ENCODE results near the gene TMEM218. TPM values are rescaled to one million over a fixed set of nuclear protein-coding genes. Genes with fewer than 3 reads are reported as not detected.

TMEM218 gene
- total RNA-seq, 1 experiment from 2014 or later: 14.5 TPM

DNA sequence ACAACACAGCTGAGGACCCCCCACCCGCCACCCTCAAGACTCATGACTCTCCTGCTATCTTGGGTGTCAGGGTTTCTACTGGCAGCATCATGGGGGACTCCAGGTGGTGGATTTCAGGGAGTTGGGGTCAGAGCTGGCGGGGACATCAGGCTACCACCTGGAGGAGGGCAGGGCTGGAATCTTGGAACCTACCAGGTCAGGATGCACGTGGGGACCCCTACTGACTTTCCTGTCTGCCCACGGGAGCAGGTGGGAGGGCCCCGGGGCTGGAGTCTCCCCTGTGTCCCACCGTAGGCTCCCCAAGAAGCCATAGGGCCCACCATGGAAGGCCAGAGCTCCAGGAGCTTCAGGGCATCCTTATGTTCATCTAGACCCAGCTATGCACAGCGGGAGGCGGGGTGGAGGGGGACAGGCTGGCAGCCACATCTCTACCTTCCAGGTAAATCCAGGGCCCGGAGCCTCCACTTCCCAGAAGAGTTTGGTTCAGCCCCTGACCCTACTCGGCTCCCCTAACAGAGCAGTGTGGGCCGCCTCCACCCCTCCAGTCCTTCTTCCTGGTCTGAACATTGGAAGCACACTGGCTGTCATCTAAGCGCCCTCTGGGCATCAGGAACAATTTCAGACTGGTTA is 38.4 kb downstream of the TMEM218 start:
- Mint-ChIP-seq H3K36me3 (ENCODE audit: insufficient read depth, unreplicated experiment) (no peaks in the 10 kb centered on the region), H3K9me3 (ENCODE audit: low read depth, unreplicated experiment) (no peaks in the 10 kb centered on the region), H3K4me1 (ENCODE audit: low read depth, unreplicated experiment) (peaks cover 26% of the 10 kb centered on the region), H3K4me3 (ENCODE audit: low read depth, unreplicated experiment) (no peak overlapping the region), H3K27ac (ENCODE audit: unreplicated experiment) (no peak overlapping the region), H3K27me3 (ENCODE audit: unreplicated experiment) (no peaks in the 10 kb centered on the region)
- intact Hi-C loops (cut with micrococcal nuclease; ENCODE audit: unreplicated experiment): no loop called here
- TF ChIP-seq, protein P1, sequence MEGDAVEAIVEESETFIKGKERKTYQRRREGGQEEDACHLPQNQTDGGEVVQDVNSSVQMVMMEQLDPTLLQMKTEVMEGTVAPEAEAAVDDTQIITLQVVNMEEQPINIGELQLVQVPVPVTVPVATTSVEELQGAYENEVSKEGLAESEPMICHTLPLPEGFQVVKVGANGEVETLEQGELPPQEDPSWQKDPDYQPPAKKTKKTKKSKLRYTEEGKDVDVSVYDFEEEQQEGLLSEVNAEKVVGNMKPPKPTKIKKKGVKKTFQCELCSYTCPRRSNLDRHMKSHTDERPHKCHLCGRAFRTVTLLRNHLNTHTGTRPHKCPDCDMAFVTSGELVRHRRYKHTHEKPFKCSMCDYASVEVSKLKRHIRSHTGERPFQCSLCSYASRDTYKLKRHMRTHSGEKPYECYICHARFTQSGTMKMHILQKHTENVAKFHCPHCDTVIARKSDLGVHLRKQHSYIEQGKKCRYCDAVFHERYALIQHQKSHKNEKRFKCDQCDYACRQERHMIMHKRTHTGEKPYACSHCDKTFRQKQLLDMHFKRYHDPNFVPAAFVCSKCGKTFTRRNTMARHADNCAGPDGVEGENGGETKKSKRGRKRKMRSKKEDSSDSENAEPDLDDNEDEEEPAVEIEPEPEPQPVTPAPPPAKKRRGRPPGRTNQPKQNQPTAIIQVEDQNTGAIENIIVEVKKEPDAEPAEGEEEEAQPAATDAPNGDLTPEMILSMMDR (IDR thresholded peaks at IDR 0.05; ENCODE audit: unreplicated experiment): no peak
- DNase-seq: no peak
- BruUV-seq (replicated peaks): no TSS peak
- CTCF ChIA-PET: no interaction called here

GRCh38 chr11:125072218-125072960 is 39.0 kb downstream of the TMEM218 start:
- no TSS peak for BruUV-seq (replicated peaks)
- TF ChIP-seq, protein P1 (IDR thresholded peaks at IDR 0.05; ENCODE audit: unreplicated experiment): no peak
- H3K4me3 Mint-ChIP-seq (ENCODE audit: low read depth, unreplicated experiment): no peak overlapping the region
- H3K27me3 Mint-ChIP-seq (ENCODE audit: unreplicated experiment): no peaks in the 10 kb centered on the region
- no peak overlapping the region for H3K27ac Mint-ChIP-seq (ENCODE audit: unreplicated experiment)
- peaks cover 26% of the 10 kb centered on the region for H3K4me1 Mint-ChIP-seq (ENCODE audit: low read depth, unreplicated experiment)
- no peaks in the 10 kb centered on the region for H3K9me3 Mint-ChIP-seq (ENCODE audit: low read depth, unreplicated experiment)
- no peak for DNase-seq
- H3K36me3 Mint-ChIP-seq (ENCODE audit: insufficient read depth, unreplicated experiment): no peaks in the 10 kb centered on the region
- CTCF ChIA-PET: interaction anchor here (0.6 kb wide), 1 partner anchor 186 kb away, joined by 4 read pairs; no protein-coding TSS in a partner anchor
- intact Hi-C loops (cut with micrococcal nuclease; ENCODE audit: unreplicated experiment): no loop called here

DNA sequence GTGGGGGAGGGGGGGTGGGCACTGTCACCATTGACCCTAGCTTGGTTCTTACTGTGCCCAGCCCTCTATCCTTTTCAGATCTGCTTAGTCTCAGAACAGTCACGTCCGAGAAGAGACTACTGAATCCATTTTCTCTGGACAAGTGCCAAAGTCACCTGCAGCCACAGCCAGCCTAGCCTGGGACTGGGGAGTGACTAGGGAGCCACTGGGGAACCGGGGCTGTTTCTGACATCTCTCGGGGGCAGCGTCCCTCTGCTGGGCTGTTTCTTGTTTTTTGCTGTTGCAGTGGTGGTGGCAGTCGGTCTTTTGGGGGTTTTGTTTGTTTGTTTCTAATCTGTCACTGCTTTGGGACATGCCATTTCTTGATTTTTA is 39.6 kb downstream of the TMEM218 start:
- TF ChIP-seq, protein P1 (IDR thresholded peaks at IDR 0.05; ENCODE audit: unreplicated experiment): no peak
- H3K9me3 Mint-ChIP-seq (ENCODE audit: low read depth, unreplicated experiment): no peaks in the 10 kb centered on the region
- BruUV-seq (replicated peaks): no TSS peak
- H3K4me1 Mint-ChIP-seq (ENCODE audit: low read depth, unreplicated experiment): peaks cover 26% of the 10 kb centered on the region
- no peak for DNase-seq
- H3K27me3 Mint-ChIP-seq (ENCODE audit: unreplicated experiment): no peaks in the 10 kb centered on the region
- CTCF ChIA-PET: interaction anchor here (0.6 kb wide), 1 partner anchor 185 kb away, joined by 4 read pairs; no protein-coding TSS in a partner anchor
- no peak overlapping the region for H3K4me3 Mint-ChIP-seq (ENCODE audit: low read depth, unreplicated experiment)
- no peaks in the 10 kb centered on the region for H3K36me3 Mint-ChIP-seq (ENCODE audit: insufficient read depth, unreplicated experiment)
- H3K27ac Mint-ChIP-seq (ENCODE audit: unreplicated experiment): no peak overlapping the region
- intact Hi-C loops (cut with micrococcal nuclease; ENCODE audit: unreplicated experiment): no loop called here

GRCh38 chr11:125071435-125071834 is 40.0 kb downstream of the TMEM218 start:
- TF ChIP-seq, protein P1 (IDR thresholded peaks at IDR 0.05; ENCODE audit: unreplicated experiment): no peak
- DNase-seq: no peak
- H3K27me3 Mint-ChIP-seq (ENCODE audit: unreplicated experiment): no peaks in the 10 kb centered on the region
- CTCF ChIA-PET: no interaction called here
- no peak overlapping the region for H3K4me3 Mint-ChIP-seq (ENCODE audit: low read depth, unreplicated experiment)
- no TSS peak for BruUV-seq (replicated peaks)
- H3K36me3 Mint-ChIP-seq (ENCODE audit: insufficient read depth, unreplicated experiment): no peaks in the 10 kb centered on the region
- peaks cover 26% of the 10 kb centered on the region for H3K4me1 Mint-ChIP-seq (ENCODE audit: low read depth, unreplicated experiment)
- H3K27ac Mint-ChIP-seq (ENCODE audit: unreplicated experiment): no peak overlapping the region
- intact Hi-C loops (cut with micrococcal nuclease; ENCODE audit: unreplicated experiment): no loop called here
- H3K9me3 Mint-ChIP-seq (ENCODE audit: low read depth, unreplicated experiment): no peaks in the 10 kb centered on the region
